GM13976 (cell line): Measurements from ENCODE around the gene STRA6.

Experiments
- DNase-seq: peaks from one replicate; pipeline ENCODE4 v3.0.0; 2012; ENCODE audit warnings: low spot score
- CTCF ChIP-seq: IDR thresholded peaks from 2 replicates; pipeline ENCODE4 v1.5.1; 2012; ENCODE audit warnings: borderline replicate concordance, mild to moderate bottlenecking; ENCODE audit not compliant: insufficient read depth; ENCODE audit errors: extremely low read depth, missing control alignments, control extremely low read depth
- in situ Hi-C: fragments of 300-500 bp; cut with MboI; formaldehyde crosslinking; loops from one replicate; pipeline ENCODE4 v1.12.0; 2022; ENCODE audit warnings: low sequenced_read_pairs, mixed read lengths, inconsistent platforms; ENCODE audit not compliant: unreplicated experiment

The STRA6 gene

DNA sequence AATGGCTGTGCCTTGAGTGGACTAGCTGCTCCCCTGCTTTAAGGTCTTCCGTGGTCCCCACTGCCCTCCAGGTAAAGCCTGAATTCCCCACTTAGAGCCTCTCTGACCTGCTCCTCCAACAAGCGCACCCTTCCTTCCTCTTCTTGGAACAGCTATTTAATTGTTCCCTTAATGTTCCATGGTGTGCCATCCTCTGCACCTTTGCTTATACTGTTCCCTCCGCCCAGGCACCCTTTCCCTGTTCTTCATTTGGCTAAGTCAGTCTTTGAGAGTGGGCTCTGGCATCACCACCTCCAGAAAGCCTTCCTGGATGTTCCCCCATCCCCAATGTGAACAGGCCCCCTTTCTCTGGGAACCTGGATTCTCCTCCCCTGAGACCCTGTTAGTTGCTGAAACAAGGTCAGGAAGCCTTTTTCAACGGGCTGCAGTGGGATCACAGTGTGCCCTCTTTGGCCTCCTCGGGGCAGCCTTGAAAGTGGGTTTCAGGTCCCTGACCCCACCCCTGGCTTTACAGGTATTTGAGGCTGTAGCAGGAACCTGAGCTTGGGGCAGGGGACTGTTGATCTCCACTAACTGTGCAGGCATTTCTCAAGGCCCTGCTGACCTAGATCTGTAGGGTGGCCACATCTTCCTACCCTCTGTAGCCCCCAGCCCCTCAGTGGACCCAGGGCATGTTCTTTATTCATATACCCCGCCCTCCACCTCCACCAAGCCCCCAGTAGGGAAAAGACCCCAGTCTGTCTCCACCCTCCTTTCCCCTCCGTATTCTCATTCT lies 24.1 kb downstream of the STRA6 start:
- no peak for DNase-seq
- no peak for TF ChIP-seq CTCF
- in situ Hi-C loops = no loop called here

DNA sequence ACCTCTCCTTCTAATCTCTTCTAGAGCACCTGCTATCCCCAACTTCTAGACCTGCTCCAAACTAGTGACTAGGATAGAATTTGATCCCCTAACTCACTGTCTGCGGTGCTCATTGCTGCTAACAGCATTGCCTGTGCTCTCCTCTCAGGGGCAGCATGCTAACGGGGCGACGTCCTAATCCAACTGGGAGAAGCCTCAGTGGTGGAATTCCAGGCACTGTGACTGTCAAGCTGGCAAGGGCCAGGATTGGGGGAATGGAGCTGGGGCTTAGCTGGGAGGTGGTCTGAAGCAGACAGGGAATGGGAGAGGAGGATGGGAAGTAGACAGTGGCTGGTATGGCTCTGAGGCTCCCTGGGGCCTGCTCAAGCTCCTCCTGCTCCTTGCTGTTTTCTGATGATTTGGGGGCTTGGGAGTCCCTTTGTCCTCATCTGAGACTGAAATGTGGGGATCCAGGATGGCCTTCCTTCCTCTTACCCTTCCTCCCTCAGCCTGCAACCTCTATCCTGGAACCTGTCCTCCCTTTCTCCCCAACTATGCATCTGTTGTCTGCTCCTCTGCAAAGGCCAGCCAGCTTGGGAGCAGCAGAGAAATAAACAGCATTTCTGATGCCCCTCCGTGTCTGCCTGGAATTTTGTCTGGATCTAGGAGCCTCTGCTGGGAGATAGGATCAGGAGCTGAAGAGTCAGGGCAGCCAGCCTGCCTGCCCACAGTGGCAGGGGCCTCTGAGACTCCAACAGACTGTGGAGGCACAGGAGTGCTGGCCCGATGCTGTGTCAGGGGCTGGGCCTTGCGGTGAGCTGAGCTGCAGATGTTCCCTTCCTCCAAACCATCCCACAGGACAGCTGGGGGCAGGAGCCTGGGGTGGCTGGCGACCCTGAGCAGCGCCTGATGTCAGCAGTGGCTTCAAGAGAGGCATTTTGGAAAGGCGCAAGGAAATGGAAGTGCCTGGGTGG lies 26.0 kb downstream of the STRA6 start:
- in situ Hi-C loops = no loop called here
- TF ChIP-seq CTCF = no peak
- no peak for DNase-seq

DNA sequence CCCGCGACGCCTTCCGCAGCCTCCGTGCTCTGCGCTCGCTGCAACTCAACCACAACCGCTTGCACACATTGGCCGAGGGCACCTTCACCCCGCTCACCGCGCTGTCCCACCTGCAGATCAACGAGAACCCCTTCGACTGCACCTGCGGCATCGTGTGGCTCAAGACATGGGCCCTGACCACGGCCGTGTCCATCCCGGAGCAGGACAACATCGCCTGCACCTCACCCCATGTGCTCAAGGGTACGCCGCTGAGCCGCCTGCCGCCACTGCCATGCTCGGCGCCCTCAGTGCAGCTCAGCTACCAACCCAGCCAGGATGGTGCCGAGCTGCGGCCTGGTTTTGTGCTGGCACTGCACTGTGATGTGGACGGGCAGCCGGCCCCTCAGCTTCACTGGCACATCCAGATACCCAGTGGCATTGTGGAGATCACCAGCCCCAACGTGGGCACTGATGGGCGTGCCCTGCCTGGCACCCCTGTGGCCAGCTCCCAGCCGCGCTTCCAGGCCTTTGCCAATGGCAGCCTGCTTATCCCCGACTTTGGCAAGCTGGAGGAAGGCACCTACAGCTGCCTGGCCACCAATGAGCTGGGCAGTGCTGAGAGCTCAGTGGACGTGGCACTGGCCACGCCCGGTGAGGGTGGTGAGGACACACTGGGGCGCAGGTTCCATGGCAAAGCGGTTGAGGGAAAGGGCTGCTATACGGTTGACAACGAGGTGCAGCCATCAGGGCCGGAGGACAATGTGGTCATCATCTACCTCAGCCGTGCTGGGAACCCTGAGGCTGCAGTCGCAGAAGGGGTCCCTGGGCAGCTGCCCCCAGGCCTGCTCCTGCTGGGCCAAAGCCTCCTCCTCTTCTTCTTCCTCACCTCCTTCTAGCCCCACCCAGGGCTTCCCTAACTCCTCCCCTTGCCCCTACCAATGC lies 27.1 kb downstream of the STRA6 start:
- in situ Hi-C loops = no loop called here
- no peak for DNase-seq
- TF ChIP-seq CTCF = no peak

DNA sequence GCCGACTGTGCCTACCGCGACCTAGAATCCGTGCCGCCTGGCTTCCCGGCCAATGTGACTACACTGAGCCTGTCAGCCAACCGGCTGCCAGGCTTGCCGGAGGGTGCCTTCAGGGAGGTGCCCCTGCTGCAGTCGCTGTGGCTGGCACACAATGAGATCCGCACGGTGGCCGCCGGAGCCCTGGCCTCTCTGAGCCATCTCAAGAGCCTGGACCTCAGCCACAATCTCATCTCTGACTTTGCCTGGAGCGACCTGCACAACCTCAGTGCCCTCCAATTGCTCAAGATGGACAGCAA lies 27.7 kb downstream of the STRA6 start:
- DNase-seq = no peak
- no peak for TF ChIP-seq CTCF
- in situ Hi-C loops = no loop called here

DNA sequence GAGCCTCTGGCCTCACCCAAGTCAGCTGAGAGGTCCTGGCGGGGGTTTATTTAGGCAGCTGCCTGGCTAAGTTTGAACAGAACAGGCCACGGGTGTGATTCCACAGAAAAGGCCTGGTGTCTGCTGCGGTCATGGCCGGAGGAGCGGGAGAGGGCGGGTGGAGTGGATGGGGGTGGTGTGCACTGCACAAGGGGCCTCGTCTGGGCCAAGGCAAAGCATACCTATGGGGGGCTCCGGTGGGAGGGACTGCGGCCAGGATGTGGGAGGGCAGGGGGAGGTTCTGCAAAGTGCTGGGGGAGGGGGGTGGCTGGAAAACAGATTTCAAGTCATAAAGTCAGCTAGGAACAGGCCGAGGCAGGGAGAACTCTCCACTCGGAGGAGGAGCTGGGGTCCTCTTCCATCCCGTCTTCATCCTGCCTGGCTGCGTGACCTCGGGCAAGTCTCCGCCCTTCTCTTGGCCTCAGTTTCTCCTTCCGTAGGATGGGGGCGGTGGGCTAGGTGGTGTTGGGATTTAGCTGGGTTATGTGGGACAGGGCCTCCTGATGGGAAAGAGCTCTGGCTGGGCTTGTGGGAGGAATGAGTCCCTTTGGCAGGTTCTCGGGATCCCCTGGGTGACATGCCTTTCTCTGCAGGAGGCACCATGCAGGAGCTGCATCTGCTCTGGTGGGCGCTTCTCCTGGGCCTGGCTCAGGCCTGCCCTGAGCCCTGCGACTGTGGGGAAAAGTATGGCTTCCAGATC lies 28.2 kb downstream of the STRA6 start:
- no peak for DNase-seq
- in situ Hi-C loops = no loop called here
- no peak for TF ChIP-seq CTCF
